HG02642 (cell line): ENCODE data around the gene PSD.

Experiments used
- ATAC-seq: cut with Tn5 transposase; IDR thresholded peaks from one replicate; pipeline ENCODE4 v1.9.1; 2021; ENCODE audit warnings: mild to moderate bottlenecking; ENCODE audit not compliant: unreplicated experiment, poor library complexity

PSD gene

GRCh38 chr10:102394801-102395399 is 23.7 kb downstream of the PSD start:
- ATAC-seq, result peak; percentile 1

DNA sequence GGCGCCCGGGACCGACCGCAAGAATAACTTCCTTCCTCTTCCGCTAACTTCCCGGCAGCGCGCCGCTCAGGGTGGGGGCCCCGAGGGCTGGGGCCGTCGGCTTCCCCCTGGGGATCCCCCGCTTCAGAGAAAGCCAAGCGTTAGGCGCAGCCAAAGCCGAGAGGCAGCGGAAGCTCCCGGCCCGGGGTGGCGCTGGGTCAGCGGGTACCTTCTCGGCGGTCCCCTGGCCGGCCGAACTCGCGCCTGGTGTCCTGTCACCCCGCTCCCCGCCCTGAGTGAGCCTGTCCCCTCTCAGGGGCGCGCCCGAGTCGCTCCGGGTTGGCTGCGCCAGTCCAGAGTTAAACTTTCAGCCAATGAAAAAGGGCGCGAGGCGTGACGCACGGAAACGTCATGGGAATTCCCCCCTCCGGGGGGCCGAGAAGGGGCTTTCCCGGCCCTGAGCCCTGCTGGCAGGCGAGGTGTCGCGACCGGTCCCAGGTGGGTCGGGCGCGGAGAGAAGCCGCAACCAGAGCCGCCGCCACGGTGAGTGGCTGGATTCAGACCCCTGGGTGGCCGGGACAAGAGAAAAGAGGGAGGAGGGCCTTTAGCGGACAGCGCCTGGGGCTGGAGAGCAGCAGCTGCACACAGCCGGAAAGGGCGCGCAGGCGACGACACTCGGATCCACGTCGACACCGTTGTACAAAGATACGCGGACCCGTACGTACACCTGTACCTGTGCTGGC is 24.3 kb downstream of the PSD start:
- peak; percentile 82 for ATAC-seq

- no peak for ATAC-seq
Measured at GRCh38 chr10:102393411-102394078, 25.0 kb downstream of the PSD start.

DNA sequence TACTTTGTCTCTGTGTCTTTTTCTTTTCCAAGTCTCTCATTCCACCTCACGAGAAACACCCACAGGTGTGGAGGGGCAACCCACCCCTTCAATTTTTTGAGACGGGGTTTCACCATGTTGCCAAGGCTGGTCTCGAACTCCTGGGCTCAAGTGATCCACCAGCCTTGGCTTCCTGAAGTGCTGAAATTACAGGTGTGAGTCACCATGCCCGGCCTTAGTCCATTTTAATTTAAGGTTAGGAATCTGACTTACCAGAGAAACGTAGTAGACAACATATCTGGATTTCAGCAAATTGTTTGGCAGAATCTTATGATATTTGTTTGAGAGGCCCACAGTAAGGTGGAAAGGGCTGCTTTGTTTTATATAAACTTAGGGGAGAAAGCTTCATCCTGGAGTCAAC is 26.3 kb downstream of the PSD start:
- no peak for ATAC-seq

GRCh38 chr10:102389894-102390293 is 28.7 kb downstream of the PSD start:
- no peak for ATAC-seq

DNA sequence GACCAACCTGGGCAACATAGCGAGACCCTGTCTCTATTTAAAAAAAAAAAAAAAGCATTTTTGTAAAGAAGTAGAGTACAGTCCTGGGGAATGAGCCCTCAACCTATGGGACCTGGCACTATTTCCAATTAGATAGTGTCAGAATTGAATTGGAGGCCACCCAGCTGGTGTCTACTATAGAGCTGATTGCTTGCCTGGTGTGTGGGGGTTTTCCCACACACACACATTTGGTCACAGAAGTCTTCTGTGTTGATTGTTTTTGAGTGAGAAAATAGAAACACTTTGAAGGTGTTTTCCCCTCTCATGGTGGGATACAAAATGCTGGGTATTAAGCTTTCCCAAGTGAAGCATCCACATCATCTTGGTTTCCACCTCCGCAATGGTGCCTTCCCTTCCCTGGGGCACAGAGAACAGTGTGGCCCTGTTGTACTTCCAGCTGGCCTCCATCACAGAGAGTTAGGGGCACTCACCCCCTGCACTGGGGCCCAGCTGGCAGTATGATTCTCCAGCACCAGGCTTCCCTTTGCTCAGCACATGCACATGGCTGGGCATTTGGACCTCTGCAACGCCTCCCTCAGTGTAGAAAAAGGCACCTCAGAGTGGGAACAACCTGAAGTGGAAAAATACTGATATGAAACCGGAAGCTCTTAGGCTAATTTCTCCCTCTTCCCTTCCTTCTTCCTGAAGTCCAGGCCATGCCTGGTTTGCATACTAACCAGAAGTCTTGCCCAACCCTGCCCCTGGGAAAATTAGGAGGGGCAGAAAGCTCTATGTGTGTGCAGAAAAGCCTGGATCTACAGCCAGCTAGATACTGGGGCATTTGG is 33.8 kb downstream of the PSD start:
- ATAC-seq, result no peak

GRCh38 chr10:102384053-102384452 is 34.5 kb downstream of the PSD start:
- no peak for ATAC-seq

DNA sequence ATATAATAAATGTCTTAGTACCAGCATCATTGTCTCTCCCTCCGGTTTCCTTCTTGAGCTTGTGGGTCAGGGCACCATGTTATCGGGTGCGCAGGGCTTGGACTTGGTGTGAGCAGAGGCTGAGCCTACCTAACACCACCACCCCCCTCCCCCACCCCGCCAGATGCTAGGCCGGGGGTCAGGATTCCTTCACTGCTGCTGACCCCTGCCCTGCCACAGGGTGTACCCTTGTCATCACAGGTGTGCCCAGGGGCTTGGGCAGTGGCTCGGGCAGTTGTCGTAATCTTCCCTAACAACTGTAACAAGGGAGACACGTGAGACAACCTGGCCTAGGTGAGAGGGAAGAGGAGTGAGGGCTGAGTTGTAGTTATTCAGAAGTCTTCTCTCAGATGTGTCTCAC is 35.7 kb downstream of the PSD start:
- no peak for ATAC-seq

DNA sequence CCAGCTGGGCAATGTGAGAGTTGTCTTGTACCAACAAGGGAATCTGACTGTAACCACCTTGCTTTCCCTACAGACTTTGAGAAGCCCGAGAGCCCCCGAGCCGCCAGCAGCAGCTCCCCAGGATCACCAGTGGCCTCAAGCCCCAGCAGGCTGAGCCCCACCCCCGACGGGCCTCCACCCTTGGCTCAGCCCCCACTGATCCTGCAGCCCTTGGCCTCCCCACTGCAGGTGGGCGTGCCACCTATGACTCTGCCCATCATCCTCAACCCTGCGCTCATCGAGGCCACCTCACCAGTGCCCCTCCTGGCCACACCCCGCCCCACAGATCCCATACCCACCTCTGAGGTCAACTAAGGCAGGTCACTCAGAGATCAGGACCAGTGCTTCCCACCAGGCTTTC is 36.6 kb downstream of the PSD start:
- no peak for ATAC-seq

DNA sequence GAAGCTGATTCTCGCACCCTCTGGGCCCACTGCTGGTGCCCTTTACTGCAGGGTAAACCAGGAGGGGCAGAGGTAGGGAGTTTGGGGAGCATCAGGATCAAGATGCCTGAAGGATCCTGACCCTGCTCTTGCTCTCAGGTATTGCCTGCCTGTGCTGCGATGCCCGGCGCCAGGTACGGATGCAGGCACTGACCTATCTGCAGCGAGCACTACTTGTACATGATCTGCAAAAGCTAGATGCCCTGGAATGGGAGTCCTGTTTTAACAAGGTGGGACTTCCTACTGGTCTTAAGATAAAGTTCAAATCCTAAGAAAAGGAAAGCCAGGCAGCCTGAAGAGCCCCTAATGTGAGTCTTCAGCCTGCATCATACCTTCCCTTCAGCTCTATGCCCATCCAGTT is 39.2 kb downstream of the PSD start:
- no peak for ATAC-seq

GRCh38 chr10:102376901-102377300 is 41.7 kb downstream of the PSD start:
- no peak for ATAC-seq

- no peak for ATAC-seq
Measured at GRCh38 chr10:102375867-102376266, 42.7 kb downstream of the PSD start.

DNA sequence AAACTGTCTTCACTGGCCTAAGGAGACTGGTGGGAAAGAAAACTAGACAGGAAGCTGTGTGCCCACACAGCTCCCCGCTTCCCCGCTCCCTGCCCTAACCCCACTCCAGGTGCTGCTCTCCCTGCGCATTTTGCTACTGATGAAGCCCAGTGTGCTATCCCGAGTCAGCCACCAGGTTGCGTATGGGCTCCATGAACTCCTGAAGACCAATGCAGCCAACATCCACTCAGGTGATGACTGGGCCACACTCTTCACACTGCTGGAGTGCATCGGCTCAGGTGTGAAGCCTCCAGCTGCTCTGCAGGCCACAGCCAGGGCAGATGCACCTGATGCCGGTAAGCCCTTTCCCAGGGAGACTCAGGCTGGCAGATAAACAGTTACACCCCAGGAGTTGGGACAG is 43.3 kb downstream of the PSD start:
- ATAC-seq, result no peak

- ATAC-seq, result no peak
Measured at GRCh38 chr10:102371295-102371694, 47.3 kb downstream of the PSD start.

- ATAC-seq, result no peak
Measured at GRCh38 chr10:102368077-102368476, 50.5 kb downstream of the PSD start.

DNA sequence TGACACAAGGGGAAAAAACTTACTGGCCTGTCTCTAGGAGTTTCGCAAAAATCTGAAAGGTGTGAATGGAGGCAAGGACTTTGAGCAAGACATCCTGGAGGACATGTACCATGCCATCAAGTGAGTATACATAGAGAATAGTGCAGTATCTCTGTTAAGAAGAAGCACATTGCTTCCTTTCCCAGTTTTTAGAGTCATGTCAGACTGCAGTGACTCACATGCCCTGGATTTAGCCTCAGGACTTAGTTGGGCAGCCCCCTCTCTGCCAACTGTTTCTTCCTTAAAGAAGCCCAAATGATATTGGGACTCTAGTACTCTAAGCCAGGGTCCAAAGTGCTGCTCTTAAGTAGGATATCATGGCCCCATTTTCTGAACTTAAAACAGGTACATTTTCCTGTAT is 51.1 kb downstream of the PSD start:
- no peak for ATAC-seq

GRCh38 chr10:102358712-102359382 is 59.7 kb downstream of the PSD start:
- ATAC-seq, result no peak

DNA sequence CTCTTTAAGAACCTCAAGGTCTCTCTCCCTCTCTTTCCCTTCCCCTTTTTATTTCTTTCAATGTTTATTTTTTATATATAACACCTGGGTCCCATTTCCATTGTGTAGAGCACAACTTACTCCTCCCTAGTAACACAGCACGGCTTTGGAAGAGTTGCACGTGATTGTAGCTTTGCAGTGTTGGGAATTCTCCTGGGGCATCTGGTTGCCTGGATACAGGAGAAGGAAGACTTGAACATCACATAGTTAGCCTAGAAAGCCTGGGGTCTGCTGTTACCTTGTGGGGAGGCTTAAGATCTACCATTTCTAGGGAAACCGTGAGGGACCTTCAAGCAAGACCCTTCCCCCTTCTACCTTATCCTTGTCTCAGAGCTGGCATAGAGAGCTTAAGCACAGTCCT is 64.1 kb downstream of the PSD start:
- ATAC-seq, result no peak
